Effector CD4-positive, alpha-beta T cell (primary cell): Measurements from ENCODE around the gene ROBO2.

Source experiments
- DNase-seq: peaks from one replicate; pipeline ENCODE4 v3.0.0-alpha.2; 2020

The ROBO2 gene

DNA sequence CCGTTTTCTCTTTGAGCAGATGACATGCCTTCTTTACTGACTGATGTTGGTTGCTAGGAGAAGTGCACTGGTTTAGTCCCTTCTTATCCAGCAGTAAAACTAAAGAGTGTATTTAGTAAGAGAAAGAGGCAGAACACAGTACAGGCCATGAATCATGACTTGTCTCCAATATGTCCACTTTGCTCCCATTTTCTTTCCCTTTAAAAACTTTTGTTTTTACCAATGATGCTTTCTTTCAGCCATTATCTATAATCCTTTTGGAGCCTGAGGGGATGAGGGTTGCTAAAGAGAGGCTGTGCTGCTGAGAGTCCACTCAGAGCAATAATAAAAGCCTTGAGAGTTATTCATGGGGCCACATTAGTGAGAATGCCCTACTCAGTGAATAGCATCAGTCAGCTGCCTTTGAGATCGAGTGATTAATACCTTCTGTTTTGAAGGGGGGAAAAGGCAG lies 12.2 kb downstream of the ROBO2 start:
- DNase-seq = no peak

DNA sequence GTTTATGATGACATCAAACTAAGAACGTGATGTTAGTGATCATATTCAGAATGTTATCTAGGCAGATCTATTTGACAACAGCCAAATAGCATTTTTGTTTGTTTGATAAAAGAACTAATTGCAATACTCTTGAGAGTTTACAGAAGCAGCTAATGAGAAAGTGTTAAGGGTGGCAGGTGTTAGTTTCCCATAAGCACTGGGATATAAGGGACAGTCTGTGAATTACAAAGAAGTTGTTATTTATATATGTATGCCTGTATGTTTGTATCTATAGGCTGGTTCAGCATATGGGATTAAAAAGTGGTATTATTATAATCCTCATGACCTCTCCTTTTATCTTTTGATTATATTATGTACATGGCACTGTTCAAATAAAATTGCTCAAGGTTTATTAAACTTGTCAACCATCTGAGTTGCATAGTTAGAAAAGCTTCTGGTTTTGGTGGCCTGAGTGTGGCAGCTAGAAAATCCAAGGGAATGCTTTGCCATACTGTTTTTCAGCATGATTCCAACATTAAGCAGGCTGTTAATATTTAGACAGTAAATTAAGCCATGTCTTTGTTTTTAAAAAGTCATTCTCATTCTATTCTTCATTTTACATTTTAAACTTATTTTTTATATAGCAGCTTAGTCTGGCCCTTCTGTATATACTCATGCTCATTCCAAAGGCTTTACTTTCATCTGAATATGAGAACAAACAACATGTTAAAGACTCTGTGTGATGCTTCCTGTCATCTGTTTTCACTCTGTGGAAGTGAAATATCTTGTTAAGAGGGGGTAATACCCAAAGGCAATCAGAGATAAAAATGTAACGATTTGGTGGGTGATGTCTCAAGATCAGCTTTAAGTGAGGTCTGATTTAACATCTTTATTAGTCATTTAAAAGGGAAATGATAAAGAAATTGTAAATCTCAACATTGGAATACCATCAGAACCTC lies 13.1 kb downstream of the ROBO2 start:
- no peak for DNase-seq

DNA sequence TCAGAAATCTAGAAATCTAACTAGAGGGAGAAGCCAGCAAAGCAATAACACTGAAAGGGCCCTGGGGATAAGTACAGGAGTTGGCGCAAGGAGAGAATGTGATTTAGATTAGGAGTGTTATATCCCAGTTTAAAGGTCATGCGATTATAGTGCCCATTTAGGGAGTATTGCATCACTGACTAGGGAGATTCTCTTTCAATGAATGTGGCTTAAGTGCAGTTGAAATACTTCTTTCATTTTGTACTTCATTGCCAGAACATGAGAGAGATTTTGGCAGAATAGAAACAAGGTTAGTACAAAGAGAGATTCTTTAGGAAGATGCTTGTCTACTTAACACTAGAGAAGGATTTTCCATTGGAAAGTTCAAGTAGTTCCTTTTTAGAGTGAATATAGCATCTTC lies 13.9 kb downstream of the ROBO2 start:
- DNase-seq = no peak

DNA sequence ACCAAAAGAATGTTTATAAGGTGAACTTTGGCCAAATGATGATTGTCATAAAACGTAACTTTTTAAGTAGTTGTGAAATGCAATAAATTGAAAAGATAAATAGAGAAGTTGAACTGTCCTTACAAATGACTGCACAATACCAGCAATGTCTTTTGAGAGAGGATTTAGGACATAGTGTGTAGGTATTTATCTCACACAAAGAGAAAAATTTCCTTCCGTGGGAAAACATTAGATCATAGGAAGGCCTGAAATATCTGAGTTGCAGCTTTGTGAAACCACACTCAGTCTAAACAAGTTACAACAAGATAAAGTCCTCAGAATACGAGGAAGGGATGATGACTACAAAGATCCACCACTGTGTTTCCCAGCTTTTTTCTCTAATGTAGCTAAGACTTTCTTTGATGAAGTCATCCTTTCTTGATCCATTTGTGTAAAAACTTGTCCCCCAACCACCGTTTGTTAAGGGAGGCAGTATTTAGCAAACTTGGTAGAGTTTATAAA lies 16.0 kb downstream of the ROBO2 start:
- DNase-seq = no peak

DNA sequence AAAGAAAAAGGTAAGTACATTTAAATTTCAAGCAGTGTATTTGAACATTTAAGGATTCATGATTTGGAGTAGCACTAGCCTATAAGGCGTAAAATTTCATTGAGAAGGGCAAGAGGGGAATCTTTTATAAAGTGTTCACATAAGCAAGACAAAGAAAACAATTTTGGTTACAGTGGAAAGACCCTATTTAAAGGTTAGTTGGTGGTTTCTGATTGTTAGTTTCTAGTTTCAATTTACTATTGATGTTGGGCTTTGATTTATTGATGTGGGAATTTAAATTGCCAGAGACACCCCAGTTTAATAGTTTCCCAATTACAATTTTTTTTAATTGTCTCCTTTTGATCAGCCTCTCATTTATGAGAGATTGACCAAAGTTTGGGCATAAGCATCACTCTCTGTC lies 19.5 kb downstream of the ROBO2 start:
- DNase-seq = no peak

DNA sequence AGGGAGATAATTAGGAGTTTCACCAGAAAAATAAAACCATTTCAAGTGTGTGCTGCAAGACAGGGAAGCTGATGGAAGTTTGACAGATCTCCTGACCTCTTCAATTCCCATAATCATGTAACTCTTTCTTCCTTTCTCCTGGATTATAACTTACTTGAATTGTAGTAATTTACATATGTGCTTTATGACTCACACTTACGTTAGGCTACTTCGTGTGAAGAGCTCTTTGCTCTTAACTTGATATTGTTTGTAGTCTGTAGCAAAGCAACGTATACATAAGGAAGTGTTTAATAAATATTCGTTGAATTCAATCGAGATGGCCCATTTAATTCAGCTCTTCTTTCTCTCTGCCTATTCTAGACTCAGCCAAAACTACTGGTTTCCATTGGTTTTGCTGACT lies 23.5 kb downstream of the ROBO2 start:
- DNase-seq = no peak

DNA sequence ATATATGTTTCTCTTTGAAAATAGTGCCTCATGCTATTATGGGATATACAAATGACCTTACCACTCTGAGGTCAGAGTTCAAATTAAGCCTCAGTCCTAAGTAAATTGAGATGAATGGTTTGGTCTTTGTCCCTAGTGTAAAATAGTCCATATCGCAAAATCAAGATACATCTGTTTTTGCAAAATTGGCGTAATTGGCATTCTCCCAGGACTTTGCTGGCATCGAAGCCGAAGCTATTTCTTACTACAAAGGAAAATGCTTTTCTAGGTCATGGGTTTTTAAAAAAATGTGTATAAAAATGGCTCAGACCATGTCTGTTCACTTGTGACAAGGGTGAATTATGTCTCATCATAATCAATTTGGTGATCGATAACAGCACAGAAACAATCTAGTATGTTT lies 25.9 kb downstream of the ROBO2 start:
- no peak for DNase-seq

DNA sequence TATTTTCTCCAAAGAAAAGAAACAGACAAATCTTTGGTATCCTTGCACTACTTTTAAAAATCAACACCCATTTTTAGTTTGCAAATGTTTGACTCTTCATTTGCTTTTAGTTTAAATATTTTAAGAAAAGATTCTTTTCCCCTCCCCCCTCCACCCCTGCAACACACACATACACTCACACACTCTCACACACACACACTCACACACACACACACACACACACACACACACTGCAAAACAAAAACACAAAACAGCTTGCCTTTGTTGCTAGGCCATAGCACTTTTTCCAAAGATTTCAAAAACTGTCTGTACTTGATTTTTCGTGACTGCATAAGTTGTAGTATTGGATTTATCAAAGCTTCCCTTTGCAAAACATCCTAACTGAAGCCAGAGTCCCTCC lies 26.9 kb downstream of the ROBO2 start:
- DNase-seq = no peak

DNA sequence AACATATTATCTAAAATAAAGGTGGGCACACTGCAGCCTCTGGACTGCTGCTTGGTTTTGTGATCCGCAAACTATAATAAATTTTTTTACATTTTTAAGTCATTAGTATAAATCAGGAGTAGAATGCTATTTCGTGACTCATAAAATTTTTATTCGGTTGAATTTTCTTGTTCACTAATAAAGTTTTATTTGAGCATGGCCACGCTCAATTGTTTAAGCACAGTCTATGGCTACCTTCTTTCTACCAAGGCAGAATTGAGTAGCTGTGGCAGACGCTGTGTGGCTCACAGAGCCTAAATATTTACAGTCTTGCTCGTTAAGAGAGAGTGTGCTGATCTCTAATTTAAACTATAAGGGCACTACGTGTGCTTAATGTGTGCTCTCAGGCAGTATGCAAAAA lies 28.9 kb downstream of the ROBO2 start:
- no peak for DNase-seq

DNA sequence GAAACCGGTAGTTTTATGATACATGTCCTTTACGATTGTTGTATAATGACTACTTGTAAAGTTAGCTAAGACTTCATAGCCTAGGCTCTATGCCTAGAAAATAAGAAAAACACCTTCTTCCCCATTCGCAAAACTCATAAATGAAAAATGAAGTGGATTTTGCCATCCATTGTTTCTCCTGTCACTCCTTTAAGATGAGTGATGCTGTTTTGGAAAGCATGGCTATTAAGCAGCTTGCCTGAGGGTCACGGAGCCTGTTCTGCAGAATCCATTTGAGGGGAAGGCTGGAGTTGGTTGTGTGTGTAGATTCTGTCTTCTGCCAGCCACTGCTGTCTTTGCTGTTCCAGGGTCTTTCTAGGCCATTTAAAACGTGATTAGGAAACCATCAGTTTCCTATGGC lies 31.5 kb downstream of the ROBO2 start:
- no peak for DNase-seq

DNA sequence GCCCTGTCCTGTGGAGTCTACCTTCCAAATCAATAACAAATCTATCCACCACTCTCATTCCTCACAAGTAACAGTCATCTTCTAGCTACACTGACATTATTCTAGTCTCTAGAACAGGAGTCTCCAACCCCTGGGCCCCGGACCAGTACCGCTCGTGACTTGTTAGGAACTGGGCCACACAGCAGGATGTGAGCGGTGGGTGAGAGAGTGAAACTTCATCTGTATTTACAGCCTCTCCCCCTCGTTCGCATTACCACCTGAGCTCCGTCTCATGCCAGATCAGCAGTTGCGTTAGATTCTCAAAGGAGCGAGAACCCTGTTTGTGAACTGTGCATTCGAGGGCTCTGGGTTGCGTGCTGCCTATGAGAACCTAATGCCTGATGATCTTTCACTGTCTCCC lies 31.9 kb downstream of the ROBO2 start:
- DNase-seq = no peak

DNA sequence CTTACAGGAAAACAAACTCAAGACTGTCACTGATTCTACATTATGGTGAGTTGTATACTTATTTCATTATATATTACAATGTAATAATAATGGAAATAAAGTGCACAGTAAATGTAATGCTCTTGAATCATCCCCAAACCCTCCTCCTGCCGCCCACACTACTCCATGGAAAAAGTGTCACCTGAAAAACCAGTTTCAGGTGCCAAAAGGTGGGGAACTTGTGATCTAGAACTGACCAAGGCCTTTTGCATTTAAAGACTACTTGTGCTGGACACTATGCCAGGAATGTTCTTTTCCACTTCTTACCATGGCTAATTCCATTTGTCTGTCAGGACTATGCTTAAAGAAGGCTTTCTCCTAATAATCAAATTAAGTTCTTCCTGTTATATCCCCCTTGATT lies 32.3 kb downstream of the ROBO2 start:
- no peak for DNase-seq

DNA sequence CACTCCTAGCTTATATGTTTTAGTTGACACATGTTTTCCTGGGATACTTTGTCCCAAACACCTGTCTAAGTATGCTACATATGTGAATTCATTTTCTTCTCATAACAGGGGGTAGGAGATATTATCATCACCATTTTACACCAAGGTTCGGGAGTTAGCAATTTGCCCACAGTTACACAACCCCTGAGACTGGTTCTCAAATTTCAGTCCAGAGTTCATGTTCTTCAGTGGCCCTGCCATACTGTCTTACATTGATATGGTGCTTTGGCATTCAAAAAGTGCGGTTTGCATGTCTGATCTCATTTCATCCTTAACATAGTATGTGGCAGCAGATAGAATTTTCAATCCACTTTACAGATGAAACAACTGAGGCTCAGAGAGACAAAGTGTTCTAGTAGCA lies 38.4 kb downstream of the ROBO2 start:
- DNase-seq = no peak

DNA sequence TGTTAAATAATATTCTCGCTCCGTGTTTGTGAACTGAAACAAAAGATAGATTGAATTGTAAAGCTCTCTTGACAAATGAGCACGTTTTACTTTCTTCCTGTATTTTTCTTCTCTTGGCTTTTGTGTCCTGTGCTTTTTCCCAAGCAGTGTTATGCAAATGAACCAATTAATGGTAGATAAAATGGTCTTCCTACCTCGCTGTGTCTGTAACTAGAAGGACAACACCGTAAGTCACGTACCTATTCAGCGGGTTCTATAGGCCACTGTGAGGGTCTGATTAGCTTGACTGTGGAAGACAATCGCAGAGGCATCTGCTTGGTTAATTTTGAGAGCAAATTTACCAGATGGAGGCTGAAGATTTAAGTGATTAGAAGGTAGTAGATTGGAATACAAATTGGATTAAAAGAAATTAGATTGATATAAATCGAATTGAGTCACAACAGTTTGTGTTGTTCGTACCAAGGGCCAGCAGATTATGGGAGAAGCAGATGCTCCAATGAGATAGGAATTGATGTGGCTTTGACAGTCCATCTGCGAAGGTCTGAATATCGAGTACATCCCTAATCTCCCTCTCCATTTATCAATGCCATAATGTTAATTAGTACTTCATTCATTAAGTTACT lies 40.2 kb downstream of the ROBO2 start:
- no peak for DNase-seq

DNA sequence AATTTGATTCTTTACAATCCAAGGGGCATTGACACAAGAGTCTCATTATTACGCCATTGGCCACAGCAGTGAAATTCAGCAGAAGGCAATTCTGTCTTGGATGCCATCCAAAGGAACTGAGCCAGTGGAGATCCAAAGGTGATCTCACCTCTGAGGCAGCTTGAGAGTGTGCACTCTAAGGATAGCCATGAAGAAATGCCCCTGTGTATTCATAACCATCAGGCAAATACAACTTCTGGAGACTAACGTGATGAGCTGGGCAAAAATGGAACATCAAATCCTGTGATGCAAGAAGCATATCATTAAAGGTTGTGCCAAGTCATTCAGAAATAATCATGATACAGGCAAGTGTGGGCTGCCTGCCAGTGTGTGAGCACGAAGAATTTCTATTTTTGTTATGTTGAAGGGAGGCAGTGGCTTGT lies 41.4 kb downstream of the ROBO2 start:
- DNase-seq = no peak

DNA sequence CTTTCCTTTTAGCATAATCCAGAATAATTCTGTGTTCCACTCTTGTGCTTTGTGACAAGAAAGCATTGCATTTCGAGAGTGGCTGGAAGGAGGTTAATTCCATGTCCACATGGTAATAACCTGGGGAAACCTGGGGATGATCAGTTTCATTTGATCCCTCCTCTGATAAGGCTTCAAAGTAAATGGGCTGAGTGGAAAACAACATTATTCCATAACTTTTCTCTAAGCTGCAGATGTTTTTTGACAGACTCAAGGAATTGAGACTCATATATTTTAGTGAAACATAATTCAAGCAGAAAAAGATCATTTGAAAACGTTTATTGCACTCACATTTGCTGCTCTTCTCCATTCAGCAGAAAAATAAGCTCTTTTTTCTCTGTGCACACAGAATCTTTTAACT lies 44.6 kb downstream of the ROBO2 start:
- DNase-seq = no peak

DNA sequence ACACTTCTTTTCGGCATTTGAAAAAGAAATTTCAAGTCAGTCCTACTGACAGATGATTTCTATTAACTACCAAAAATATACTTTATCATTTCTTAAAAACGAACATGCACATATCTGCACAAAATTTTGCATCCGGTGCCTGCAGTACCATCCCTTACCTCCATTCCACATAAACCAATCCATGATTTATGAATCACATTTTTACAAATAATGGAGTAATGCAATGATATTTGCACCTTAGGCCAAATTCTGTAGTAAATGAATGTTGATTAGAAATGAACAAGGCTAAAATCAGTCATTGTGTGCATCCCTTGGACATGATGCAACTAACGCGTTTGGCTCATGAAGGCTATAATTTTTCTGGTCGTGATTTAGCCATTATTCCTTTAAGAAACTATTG lies 46.5 kb downstream of the ROBO2 start:
- DNase-seq = no peak

DNA sequence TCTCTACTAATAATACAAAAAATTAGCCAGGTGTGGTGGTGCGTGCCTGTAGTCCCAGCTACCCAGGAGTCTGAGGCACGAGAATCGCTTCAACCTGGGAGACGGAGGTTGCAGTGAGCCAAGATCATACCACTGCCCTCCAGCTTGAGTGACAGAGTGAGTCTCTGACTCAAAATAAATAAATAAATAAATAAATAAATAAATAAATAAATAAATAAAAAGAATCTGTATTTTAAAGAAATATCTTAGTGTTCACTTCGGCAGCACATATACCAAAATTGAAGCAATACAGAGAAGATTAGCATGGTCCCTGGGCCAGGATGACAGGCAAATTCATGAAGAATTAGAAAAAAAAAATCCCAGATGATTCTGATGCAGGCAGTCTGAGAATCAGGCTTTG lies 51.9 kb downstream of the ROBO2 start:
- DNase-seq = no peak

DNA sequence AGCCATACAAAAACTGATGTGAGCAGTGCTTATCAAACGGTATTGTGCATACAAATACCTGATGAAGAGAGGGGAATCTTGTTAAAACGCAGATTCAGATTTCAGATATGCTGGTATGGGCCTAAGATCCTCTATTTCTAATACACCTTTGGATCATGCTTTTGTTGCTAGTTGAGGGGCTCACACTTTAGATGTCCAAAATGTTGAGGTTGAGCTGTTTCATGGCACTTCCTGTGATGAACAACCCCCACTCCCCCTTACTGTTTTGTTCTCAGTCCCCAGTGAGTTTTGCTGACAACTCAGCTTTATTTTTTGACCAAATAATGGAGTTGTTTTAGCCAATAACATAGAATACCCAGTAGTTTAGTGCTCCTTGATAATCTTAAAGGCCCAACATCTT lies 53.2 kb downstream of the ROBO2 start:
- DNase-seq = no peak

DNA sequence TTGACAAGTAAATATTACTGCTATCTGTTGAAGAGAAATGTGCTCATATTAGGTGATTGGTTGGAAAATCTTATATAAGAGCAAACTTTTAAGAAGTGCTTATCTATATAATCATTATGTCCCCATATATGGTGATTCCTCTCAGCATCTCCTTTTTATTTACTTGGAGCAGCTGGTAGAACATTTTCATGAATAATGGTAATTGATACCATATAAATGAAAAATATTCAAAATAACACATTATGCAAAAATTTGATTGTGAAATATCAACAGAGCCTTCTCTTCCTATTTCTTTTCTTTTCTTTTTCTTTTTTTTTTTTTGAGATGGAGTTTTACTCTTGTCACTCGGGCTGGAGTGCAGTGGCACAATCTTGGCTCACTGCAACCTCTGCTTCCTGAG lies 56.2 kb downstream of the ROBO2 start:
- no peak for DNase-seq

DNA sequence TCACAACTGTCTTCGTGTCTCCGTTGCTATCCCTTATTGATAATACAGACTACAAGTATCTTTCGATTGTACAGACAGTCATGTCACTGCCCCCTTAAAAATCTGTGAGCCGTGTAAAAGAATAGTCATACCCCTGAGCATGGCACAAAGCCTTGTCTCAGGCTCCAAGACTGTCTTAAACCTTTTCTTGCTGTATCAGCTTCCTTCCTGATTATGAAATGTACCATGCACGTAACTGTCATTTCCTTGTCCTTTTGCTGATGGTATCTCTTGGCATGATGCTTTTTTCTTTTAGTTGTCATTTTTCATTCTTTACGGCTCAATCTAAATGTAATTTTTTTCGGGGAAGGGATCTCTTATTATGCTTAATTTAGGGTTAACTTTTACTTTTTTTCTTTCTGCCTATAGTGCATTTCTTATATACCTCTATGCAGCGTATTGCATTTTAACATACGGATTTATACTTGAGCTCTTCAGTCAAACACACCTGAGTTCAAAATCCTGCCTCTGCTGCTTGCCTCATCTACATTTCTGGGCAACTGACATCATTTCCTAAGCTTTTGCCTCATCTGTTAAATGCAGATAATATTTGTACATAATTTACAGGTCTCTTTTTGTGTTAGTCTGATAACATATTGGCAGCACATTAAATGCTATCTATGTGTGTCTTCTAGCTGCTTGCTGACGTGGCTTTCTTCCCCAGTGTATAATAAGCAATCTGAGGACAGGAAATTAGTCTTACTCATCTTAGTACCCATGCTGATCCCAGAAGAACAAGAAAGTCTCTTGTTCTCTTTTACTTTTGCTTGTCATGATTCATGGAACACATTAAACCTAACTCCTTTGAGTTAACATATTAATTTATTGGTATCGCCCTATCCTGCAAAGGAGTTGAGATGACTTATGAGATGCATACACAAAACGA lies 57.3 kb downstream of the ROBO2 start:
- no peak for DNase-seq

DNA sequence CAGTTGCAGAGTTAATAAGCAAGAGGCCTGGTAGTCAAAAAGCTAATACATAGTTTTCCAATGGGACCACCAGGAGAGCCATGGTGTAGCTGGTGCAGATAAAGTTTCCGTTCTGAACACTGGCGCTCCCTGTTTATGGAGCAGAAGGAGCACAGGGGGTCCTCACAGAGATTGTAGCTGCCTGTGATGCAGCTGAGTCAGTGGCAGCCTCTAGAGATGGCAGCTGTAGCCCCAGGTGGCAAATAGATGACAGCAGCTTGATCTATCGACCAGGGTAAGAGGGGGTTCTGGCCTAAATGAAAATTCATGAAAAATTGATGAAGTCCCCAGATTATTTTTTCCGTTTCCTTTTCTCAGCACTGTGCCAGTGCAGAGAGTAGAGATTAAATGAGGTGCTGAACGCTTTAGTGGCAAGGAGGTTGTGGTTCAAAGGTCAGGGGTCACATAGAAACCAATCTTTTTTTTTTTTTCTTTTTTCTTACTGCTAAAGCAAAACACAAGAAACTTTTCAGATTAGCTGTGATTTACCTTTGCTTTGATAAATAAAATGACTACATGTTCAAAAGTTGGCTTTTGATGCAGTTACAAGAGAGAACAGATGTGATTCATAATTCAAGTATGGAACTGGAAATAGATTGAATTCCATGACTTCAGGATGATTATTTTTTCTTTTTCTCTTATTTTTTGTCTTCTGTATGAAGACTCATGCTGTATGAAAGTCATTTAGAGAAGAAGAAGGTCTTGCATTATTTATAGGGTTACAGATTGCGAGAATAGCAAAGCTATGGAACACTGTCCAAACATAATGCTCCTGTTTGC lies 63.3 kb downstream of the ROBO2 start:
- no peak for DNase-seq
